GM18519 (cell line): ENCODE measurements around the gene CLEC16A.
"Not testable (repeated sequence)": the region's sequence is repeated elsewhere in the genome, so short reads cannot be mapped to it uniquely, and the experiment has no call there.

Experiments used
- ATAC-seq: cut with Tn5 transposase; IDR thresholded peaks from one replicate; pipeline ENCODE4 v1.9.1; 2021; ENCODE audit warnings: mild to moderate bottlenecking, moderate library complexity; ENCODE audit not compliant: unreplicated experiment, low FRiP score

CLEC16A gene

DNA sequence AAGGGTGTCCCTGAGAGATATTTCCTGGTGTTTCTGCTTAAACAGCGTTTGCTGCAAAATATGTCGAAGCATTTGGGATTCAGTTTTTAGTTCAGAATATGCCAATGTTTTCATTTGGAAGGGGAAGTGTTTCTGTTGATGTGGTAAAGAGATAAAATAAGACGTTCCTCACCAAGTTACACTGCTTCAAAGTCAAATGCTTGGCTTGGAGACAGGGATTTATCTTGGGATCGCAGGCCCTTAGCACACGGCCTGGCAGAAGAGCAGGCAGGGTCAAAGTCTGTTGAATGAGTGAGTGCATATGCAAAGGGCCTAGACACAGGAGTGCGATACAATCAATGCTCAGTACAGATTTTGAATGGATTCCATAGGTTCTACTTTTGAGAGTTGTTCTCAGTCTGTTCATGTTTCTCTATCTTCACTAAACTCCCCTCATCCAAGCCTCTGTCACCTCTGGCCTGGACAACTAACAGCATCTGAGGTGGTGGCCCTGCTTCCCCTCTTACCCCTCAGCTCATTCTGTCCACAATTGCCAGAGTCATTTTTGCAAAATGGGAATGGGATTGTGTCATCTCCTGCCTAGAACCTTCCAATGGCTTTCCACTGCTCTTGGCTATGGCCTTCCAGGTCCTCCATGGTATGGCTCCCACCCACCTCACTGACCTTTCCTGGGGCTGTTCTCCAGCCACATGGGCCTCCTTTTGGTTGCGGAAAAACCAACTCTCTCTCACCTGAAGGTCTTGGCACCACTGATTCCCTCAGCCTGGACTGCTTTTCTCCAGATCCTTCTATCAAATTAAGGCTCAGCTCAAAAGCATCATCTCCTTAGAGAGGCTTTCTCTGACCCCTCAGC lies 5.3 kb upstream of the CLEC16A start:
- ATAC-seq = no peak

DNA sequence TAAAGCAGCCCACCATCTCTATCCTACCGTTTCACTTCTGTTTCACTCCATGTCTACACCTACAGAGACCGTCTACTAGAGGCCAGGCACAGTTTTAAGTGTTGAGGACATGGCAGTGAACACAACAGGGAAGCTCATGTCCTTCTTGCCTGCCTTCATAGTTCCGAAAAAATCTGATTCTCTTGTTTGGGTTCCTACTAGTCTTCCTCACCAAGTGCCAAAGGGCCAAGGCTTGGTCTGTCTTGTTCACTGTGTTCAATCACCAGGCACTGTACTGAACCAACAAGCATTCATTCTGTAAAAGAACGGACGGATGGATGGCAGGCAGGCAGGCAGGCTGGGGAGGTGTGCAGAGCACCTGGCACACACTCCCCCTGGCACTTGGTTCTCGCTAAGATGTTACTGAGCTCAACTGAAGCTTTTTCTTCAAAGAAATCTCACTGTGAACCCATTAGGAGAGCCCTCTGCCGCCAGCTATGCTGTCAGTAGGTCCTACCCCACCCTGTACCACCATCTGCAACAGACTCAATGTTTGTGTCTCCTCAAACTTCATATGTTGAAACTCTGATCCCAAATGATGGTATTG lies 4.6 kb upstream of the CLEC16A start:
- no peak for ATAC-seq

DNA sequence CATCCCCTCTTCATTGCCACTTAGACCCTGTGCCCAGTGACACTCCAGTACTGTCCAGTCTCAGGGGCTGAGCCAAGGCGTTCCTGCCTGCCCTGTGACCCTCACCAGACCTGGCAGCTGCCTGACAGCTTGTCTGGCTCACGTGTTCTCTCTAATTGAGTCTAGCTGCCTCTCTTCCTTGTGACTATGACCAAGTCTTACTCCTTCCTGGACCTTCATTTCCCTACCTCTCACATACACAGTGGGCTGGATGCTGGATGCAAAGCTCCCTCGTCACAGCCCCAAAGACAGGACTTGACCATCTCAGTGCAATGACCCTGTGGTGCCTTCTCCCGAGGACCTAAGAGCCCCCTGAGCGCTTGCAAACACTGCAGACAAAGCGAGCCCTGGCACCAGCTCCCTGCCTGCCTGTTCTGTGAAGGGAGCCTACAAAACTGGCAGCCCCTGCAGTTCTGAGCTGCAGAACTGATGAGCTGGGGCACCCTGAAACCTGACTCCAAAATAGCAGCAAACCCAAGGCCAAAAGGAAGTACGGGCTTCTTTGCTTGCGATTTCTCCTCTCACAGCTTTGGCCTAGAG lies 3.8 kb upstream of the CLEC16A start:
- no peak for ATAC-seq

DNA sequence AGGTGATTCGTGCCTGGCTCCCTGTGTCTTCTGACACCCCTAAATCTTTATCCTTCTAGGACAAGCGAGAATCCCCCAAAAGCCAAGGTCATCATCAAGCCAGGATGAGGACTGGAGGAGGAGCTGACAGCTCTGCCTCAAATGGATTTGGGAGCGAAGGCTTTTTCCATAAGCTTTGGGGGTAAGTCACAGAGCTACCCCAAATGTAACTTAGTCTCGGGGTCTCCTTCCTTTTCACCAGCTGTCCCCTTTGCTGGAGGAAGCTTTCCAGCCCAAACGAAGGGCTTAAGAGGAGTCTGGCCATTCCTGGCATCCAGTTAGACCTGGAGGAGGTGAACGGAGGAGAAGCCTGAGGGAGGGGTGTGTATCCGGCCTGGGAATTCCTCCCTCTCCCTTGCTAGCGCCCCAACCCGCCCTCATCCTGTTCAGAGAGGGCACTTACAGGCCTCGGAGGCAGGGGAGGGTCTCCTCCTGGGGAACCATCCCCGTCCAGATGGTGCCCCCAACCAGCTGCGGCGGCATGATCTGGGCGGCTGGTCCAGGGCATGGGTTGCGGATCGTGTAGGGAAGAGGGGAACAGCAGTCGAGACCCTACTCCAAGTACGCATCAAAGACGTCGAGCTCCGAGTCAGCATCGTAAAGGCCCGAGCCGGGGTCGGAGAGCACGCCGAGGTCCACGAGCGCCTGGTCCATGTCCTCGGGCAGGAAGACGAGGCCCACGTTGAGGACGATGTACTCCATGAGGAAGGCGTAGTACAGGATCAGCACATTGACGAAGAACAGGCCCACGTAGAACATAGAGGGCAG lies 3.0 kb upstream of the CLEC16A start:
- no peak for ATAC-seq

DNA sequence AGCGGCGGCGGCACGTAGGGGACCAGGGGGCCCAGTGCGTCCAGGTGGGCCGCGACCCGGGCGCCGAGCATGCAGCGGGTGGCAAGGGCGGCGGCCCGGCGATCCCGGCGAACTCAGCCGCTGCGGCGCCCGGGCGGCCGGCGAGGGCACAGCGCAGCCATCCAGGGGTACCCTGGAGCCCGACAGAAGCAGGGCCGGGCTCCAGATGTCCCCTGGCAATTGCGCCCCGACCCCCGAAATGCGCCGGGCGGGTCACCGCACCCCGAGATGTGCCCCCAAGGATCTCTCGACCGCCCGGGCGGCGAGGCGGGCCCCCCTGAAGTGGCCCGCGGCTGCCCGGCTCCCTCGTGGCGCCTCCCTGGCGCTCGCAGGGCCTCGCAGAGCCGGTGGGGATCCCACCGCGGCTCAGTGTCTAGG lies 2.4 kb upstream of the CLEC16A start:
- not testable (repeated sequence) for ATAC-seq

DNA sequence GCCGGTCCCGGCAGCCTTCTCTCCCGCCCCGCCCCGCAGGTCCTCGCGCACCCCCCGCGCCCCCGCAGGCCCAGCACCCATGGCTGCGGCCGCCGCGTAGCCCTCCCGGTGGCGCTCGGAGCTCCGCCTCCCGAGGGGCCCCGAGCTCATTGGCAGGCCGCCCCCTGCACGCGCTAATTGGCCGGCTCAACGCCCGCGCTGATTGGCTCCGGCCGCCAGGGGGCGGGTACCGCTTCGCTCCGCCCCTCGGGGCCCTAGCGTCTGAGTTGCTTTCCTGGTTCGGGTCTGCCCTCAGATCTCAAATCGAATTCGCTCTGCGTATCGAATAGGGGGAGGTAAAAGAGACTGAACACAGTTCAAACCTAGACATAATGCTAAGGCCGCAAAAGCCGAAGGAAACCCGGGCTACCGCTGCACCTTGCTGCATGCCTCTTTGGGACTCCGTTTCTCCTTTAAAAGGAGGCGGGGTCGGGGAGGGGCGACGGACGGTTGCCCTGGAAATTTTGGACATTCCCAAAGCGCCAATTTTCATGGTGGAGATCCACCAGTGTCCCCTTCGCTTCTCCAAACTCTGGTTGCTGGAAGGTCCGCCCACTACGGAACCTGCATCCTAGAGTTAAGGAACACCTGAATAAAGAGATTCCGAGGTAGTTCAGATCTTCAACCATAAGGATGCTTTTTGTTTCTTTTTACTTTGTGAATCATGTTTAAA lies 1.9 kb upstream of the CLEC16A start, which contains the start of gene DEXI:
DEXI (minus strand) TSS at position 117 of the 712 bp plus-strand sequence. CDS start 463 bp downstream, outside the sequence.
- ATAC-seq = peak; percentile 45

DNA sequence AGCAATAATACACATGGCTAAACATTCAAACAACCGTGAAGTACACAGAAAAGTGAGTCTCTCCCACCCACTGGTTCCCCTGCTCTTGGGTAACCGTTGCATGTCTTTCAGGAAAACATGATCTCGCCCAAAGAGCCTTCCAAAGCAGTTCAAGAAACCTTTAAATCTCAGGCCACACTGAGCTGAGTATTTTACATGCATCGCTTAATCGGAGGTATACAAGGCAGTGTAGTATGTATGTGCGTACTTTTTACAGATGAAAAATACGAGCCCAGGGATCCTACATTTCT lies 1.4 kb upstream of the CLEC16A start:
- ATAC-seq = no peak

DNA sequence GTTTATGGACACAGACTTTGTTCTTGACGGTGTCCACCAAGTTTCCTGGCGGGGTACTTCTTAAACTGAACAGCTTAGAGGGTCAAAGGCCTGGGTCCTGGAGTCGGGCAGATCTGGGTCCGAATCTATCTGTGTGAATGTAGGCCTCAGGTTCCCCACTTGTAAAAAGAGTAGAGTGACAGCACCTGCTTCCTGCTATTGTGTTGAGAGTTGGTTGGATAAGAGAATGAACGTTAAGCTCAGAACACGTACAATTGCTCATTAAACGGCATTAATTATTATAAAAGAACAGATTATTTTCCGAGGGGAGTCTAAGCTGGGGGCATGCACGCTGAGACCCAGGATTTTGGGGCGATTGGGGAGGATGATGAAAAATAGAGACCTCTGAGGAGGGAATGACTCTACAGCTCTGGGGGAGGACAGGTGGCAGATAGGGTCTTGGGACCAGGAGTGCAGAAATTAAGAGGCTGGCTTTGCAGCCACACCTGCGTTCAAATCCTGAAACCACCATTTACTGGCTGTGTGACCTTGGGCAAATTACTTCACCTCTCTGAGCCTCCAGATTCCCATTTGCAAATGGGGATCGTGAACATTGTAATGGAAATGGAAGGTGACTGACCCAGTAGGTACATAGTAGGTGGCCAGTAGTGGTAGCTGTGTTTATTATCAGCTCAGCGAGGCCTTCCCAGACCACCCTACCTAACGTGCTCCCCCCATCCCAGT lies 862 bp downstream of the CLEC16A start:
- ATAC-seq = no peak

DNA sequence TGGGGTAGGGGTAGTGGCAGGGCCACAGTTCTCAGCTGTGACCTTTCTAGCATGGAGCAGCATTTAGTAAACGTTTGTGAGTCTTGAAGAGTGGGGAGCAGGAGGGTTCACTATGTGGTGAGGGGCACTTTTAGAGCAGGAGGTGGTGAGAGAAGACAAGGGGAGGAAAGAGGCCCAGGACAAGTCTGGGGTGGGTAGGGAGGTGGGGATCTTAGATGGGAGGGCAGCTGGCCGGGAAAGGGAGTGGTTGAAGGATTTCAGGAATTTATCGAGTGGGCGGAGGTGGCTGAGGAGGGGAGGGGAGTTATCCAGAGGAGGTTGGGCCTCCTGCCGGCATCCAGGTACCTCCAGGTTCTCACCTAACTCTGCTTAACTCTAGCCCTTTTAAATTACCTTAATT lies 1.9 kb downstream of the CLEC16A start:
- no peak for ATAC-seq

DNA sequence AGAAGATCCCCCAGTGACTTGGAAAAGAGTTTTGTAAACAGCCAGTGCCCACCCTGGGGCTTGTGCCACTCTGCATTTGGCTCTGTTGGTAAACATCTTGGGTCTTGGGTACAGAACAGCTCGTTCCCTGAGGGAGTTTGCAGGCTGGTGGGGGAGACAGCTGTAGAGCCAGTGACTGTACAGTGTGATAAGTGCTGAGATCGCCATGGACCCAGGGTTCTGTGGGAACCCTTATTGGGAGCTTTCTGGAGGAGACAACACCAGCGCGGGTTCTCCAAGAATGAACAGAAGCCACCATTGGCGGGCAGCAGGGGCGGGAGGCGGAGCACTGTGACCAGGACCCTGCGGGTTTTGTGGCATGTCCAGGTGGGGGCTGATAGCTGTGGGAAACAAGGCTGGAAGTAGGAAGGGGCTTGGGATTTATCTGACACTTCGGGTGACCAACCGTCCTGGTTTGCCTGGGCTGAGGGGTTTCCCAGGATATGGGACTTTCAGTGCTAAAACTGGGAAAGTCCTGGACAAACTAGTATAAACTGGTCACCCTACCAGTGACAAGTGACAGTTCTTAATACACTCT lies 2.9 kb downstream of the CLEC16A start:
- ATAC-seq = no peak

DNA sequence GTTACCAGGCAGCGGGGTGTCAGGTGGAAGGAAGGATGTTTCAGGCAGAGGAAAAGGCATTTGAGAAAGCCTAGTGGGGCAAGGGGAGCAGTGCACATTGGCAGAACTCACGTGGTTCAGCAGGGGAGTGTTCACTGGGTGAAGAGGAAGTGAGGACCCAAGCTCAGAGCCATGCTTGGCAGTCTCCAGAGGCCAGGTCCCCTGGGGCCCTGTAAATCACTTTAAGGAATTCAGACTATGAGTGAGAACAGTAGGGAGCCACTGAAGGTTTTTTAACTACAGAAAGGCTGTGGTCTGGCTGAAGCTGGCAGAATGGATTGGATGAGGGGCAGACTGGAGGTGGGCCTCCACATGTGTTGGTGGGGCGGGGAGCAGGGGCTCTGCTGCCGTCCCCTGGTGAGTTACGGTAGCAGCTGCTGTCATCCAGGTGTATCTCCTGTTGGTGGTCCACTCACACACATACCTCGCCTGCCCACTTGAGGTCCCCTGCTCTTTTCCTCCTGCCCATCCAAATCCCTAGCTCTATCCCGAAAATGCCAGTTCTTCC lies 5.1 kb downstream of the CLEC16A start:
- ATAC-seq = peak; percentile 41

DNA sequence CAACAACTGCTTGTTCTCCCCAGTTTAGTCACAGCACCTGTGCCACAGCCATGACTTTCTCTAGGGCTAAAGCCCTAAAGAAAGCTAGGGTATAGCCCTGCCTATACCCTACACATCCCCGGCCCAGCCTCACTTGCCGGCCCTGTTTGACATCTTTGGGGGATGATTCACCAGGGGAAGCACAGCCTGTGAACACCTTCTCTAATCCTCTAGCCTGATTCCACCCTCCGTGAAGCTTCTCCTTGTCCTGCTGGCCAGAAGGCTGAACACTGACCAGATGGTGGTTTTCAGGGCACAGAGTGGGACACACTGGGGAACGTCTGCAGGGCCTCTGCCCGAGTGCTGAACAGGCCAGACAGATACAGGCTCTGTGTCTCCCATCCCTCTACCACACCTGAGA lies 6.0 kb downstream of the CLEC16A start:
- no peak for ATAC-seq

DNA sequence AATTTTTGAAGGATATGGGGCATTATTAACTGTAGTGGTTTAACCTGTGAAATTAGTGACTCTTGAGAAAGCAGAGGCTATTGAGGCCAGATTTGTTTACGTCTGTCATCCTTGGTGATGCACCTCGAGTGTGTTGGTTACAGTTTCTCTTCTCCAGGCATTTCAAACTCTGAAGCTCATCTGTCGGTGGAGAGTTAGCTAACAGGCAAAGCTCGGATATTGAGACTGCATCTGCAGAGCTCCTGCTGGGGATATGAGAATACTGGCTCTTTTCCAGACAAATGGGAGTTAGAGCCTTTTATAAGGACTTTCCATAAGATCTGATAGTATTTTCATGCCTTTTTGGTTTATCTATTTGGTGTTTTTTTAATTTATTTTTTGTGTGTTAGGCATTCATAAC lies 6.7 kb downstream of the CLEC16A start:
- no peak for ATAC-seq

DNA sequence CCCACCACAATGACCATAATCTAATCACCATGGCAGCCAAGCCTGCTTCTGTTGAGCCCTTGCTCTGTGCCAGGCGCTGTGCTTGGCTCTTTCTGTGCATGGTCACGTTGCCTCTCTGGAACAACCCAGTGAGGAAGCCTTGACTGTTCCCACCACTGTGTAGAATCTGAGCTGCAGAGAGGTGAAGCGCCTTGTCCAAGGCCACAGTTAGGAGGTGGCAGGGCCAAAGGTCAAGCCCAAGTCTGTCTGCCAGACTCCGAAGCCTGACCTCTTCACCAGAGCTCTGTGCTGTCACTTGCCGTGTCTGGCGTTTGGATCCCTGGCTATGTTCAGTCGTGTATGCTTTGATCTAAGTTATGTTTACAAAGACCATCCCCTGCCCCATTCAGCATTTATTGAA lies 10.5 kb downstream of the CLEC16A start:
- no peak for ATAC-seq

DNA sequence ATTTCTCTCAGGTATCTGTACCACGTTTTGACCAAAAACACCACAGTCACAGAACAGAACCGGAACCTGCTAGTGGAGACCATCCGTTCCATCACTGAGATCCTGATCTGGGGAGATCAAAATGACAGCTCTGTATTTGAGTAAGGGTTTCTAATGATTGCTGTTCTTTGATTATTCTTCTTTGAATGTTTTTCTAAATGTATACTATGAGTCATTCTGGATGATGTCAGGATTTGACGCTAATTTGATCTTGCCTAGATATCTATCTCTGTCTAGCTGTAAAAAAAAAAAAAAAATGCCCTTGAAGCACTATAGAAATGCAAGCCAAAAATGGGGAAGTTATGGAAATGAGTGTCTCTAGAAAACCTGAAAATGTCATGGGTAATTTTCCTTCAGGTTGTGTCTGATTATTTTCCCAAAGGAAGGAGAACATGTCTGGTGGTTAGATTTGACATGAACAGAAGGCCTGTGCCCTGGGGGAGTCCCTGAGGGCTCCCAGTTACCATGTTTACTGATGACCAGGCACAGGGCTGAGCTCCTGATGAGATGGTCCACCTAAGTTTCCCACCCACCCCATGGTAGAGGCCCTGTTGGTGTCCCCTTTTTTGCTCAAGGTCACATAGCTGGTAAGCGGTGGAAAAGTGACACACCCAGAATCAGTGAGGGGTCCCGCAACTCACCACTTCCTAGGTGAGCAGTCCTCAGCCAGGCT lies 13.6 kb downstream of the CLEC16A start:
- no peak for ATAC-seq

DNA sequence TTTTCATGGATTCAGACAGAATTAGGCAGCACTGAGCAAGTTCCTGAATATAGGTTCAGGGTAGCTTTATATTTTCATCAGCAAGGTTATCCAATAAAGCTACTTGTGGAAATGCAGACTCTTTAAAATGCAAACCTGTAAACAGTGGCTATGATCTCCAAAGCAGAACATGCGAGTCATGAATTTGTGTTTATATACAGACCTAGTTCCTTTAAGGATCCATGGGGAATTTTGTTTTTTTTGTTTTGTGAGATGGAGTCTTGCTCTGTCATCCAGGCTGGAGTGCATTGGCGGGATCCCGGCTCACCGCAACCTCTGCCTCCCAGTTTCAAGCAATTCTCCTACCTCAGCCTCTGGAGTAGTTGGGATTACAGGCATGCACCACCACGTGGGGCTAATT lies 14.8 kb downstream of the CLEC16A start:
- ATAC-seq = no peak

DNA sequence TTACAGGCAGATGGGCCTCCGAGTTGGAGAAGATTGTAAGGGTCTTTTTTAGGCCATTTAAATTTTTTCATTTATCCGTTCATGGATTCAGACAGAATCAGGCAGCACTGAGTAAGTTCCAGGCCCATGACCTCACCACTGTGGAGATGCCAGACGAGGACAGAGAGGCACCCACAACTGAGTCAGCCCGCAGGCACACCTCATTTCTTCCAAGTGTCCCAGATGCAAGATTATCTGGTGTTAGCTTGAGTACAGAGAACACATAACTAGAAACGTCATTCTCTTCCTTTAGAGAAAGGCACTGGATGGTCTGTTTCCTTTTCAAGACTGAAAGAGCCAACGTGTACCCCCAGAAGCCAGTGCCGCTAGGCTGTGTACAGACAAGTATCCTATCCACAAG lies 16.9 kb downstream of the CLEC16A start:
- ATAC-seq = no peak

DNA sequence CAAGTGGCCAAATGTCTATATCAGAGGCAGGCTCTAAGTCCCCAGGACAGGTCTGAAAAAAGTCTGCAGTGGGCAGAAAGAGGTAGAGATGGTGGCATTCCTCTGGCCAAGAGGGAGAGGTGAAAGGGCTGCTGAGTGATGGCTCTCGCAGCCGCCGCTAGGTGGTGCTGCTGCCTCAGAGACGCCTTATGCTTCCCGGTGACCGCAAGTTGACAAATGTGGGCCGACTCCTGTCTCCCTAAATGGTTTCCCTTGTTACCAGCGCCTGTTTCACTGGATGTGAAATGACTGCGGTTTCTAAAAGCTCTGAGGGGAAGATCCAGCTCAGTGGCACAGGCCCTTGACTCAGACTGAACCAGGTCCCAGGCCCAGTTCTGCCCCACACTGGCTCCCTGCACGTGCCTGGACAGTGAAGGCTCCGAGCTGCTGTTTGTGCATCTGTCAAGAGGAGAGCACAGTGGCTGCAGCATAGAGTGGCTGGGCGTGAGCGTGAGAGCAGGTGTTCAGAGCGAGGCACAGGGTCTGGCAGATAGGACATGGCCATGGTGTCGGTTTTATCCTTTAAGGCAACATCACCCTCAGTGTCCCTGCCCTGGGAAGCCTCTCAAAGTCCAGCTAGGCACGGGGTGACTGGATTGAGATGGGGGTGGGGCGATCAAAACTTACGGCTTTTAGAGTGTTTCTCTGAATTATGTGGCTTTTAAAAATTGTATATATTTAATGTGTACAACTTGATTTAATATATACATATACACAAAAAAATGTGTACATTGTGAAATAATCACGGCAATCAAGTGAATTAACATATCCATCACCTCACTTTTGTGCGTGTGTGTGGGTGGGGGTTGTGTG lies 19.9 kb downstream of the CLEC16A start:
- ATAC-seq = no peak
